Neural crest cell (in vitro differentiated cells): ENCODE results near the gene CYP1A1. TPM values are rescaled to one million over a fixed set of nuclear protein-coding genes. Genes with fewer than 3 reads are reported as not detected.

Source experiments
- total RNA-seq: library from RNA; stranded (reverse); gene quantifications from 2 replicates; pipeline ENCODE4 v1.2.1, GENCODE V29; 2021

The CYP1A1 gene
- total RNA-seq, 1 donor from 2014 or later: 1.7 TPM

Other genes with a start within 250 kb of the CYP1A1 start
- gene ARID3B, start 184.3 kb downstream of the CYP1A1 start, total RNA-seq: 65.3 and 66.5 TPM in 2 replicates
- 79.2 and 88.7 TPM in 2 replicates for gene CLK3, start 109.7 kb downstream of the CYP1A1 start, total RNA-seq
- gene EDC3, start 29.5 kb downstream of the CYP1A1 start, total RNA-seq: 69.8 and 75.0 TPM in 2 replicates
- not detected in 2 replicates for gene CYP1A2, start 23.3 kb upstream of the CYP1A1 start, total RNA-seq
- 107 and 109 TPM in 2 replicates for gene CSK, start 56.6 kb upstream of the CYP1A1 start, total RNA-seq
- not detected in 2 replicates for gene LMAN1L, start 87.3 kb upstream of the CYP1A1 start, total RNA-seq
- not detected in 2 replicates for gene CPLX3, start 101.1 kb upstream of the CYP1A1 start, total RNA-seq
- 48.4 TPM in 2 replicates for gene ULK3, start 117.6 kb upstream of the CYP1A1 start, total RNA-seq
- 40.4 and 42.0 TPM in 2 replicates for gene SCAMP2, start 147.8 kb upstream of the CYP1A1 start, total RNA-seq
- 42.6 and 43.8 TPM in 2 replicates for gene MPI, start 164.5 kb upstream of the CYP1A1 start, total RNA-seq
- gene FAM219B, start 181.3 kb upstream of the CYP1A1 start, total RNA-seq: 128 and 138 TPM in 2 replicates
- gene COX5A, start 212.5 kb upstream of the CYP1A1 start, total RNA-seq: 239 and 246 TPM in 2 replicates
- gene RPP25, start 231.2 kb upstream of the CYP1A1 start, total RNA-seq: 6.2 and 6.3 TPM in 2 replicates